ENCODE data around the gene GIPC1. TPM values are rescaled to one million over a fixed set of nuclear protein-coding genes. Genes with fewer than 3 reads are reported as not detected.
A peak's percentile ranks its signal among the peaks of the same experiment; 100 is the strongest.

Gene GIPC1
- total RNA-seq, 2 donors from 2014 or later, result 68.6 to 72.6 TPM

DNA sequence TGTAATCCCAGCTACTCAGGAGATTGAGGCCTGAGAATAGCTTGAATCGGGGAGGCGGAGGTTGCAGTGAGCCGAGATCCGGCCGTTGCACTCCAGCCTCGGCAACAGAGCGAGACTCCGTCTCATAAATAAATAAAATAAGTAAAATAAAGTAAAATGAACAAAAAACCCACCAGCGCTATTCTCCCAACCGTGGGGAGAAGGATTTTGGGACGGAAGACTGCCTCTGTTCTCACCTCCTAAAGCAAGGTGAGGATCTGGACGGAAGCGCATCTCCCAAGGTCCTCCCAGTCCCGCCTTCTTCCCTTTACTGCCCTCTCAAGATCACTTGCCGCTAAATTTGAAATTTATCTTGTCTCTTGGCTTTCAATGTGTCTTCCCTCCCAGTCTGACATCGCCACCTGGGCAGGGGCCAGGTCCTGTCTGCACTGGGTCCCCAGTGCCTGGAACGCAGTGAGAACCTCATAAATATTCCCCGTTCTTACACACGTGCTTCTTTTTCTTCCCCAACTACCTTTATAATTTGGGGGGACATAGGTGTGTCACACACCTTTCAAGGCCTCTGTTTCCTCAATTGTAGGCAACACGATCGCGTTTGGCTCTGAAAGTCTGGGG is 23.4 kb upstream of the GIPC1 start:
- H3K4me3 Mint-ChIP-seq, result peak overlapping the region; percentile 88
- no peaks in the 10 kb centered on the region for H3K9me3 Mint-ChIP-seq
- DNase-seq, result no peak
- peaks cover 32% of the 10 kb centered on the region for H3K4me1 Mint-ChIP-seq
- Histone ChIP-seq H3K4me1 (ENCODE audit: control insufficient read depth, insufficient read depth, low read length) (peaks cover 8% of the 10 kb centered on the region), H3K9ac (ENCODE audit: extremely low read depth, low read length, poor library complexity, severe bottlenecking) (no peak overlapping the region), H3K9me3 (ENCODE audit: control insufficient read depth, low read length) (no peaks in the 10 kb centered on the region), H3K4me3 (ENCODE audit: low read length) (peak overlapping the region; percentile 74), H3K27ac (ENCODE audit: low read depth, low read length) (no peak overlapping the region), H3K27me3 (ENCODE audit: control insufficient read depth, insufficient read depth, low read length, poor library complexity, severe bottlenecking) (no peaks in the 10 kb centered on the region), H3K36me3 (ENCODE audit: control insufficient read depth, insufficient read depth, low read length) (peaks cover 26% of the 10 kb centered on the region)
- H3K27me3 Mint-ChIP-seq (ENCODE audit: insufficient read depth), result no peaks in the 10 kb centered on the region
- peak overlapping the region; percentile 74 for H3K27ac Mint-ChIP-seq
- TF ChIP-seq, protein P1, sequence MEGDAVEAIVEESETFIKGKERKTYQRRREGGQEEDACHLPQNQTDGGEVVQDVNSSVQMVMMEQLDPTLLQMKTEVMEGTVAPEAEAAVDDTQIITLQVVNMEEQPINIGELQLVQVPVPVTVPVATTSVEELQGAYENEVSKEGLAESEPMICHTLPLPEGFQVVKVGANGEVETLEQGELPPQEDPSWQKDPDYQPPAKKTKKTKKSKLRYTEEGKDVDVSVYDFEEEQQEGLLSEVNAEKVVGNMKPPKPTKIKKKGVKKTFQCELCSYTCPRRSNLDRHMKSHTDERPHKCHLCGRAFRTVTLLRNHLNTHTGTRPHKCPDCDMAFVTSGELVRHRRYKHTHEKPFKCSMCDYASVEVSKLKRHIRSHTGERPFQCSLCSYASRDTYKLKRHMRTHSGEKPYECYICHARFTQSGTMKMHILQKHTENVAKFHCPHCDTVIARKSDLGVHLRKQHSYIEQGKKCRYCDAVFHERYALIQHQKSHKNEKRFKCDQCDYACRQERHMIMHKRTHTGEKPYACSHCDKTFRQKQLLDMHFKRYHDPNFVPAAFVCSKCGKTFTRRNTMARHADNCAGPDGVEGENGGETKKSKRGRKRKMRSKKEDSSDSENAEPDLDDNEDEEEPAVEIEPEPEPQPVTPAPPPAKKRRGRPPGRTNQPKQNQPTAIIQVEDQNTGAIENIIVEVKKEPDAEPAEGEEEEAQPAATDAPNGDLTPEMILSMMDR (conservative IDR thresholded peaks at IDR 0.05), result no peak
- WGBS, 2 experiments (ENCODE audit: insufficient coverage in 1 of 2, insufficient read length in 1 of 2), result 95% methylated on average over 15 to 20 of the region's 22 CpGs
- peaks cover 25% of the 10 kb centered on the region for H3K36me3 Mint-ChIP-seq (ENCODE audit: low read depth)

DNA sequence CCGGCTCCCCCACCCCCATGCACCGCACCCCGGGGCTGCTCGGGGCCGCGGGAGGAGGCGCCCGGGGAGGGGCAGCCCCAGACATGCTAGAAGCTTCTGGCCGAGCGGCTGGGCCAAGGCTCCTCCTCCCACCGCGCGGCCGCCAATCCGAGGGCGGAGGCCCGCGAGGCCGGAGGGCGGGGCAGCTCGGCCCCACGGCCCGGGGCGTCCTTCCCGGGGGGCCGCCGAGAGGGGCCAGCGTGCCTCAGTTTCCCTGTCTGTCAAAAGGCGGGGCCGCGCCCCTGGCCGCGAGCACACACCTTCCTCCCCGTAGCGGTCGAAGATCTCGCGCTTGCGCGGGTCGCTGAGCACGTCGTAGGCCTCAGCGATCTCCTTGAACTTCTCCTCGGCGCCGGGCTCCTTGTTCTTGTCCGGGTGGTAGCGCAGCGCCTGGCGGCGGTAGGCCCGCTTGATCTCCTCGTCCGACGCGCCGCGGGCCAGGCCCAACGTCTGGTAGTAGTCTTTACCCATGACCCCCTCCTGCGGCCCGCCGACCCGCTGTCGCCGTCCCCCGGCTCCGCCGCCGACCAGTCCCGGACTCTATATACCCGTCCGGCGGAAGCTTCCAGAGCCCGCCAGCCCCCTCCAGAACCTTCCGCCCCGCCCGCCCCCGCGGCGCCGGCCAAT is 22.0 kb upstream of the GIPC1 start, which contains the start of gene DNAJB1:
Gene DNAJB1, minus strand, starts transcription at position 558 of the 666 bp plus-strand sequence. Its CDS starts 48 bp downstream, at position 510.
- peak within 1 kb of the TSS; percentile 82 for H3K27ac ChIP-seq (ENCODE audit: low read depth, low read length)
- peak within 1 kb of the TSS; percentile 94 for H3K9ac ChIP-seq (ENCODE audit: extremely low read depth, low read length, poor library complexity, severe bottlenecking)
- WGBS, 2 experiments (ENCODE audit: insufficient coverage in 1 of 2, insufficient read length in 1 of 2), result 0 to 2% methylated on average over 20 to 82 of the region's 82 CpGs
- TF ChIP-seq, protein P1 (conservative IDR thresholded peaks at IDR 0.05), result no peak
- DNase-seq, result peak; percentile 83
- H3K4me3 ChIP-seq (ENCODE audit: low read length), result peak within 1 kb of the TSS; percentile 97
- Mint-ChIP-seq H3K9me3 (no peaks in the 10 kb centered on the region), H3K36me3 (ENCODE audit: low read depth) (peaks cover 25% of the 10 kb centered on the region), H3K4me3 (peak within 1 kb of the TSS; percentile 88), H3K4me1 (peaks cover 32% of the 10 kb centered on the region), H3K27ac (peak within 1 kb of the TSS; percentile 98), H3K27me3 (ENCODE audit: insufficient read depth) (no peaks in the 10 kb centered on the region)
- H3K27me3 ChIP-seq (ENCODE audit: control insufficient read depth, insufficient read depth, low read length, poor library complexity, severe bottlenecking), result no peaks in the 10 kb centered on the region
- no peaks in the 10 kb centered on the region for H3K9me3 ChIP-seq (ENCODE audit: control insufficient read depth, low read length)
- H3K36me3 ChIP-seq (ENCODE audit: control insufficient read depth, insufficient read depth, low read length), result peaks cover 38% of the 10 kb centered on the region
- H3K4me1 ChIP-seq (ENCODE audit: control insufficient read depth, insufficient read depth, low read length), result peaks cover 8% of the 10 kb centered on the region

DNA sequence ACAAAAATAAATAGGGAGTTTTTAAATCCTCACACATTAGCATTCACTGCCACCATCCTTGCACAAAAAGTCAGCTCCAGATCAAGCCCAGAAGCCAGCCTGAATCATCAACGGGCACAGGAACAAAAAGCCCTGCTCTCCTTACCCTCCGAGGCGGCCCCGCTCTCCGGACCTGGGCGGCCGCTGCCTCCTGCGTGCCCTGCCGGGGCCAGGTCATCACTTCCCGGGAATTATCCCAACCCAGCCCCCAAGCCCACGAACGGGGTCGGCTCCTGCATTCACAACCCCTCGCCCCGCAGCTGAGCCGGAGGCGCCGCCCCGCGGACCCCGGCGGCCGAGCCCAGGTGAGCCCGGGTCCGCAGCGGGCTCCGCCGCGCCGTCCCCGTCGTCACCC is 21.5 kb upstream of the GIPC1 start:
- peak overlapping the region; percentile 89 for H3K27ac Mint-ChIP-seq
- H3K9me3 Mint-ChIP-seq, result no peaks in the 10 kb centered on the region
- H3K4me1 Mint-ChIP-seq, result peaks cover 29% of the 10 kb centered on the region
- 0% methylated on average over 32 of the region's 32 CpGs; no CpG with 5 or more reads in 1 of the 2 experiments for WGBS, 2 experiments (ENCODE audit: insufficient coverage in 1 of 2, insufficient read length in 1 of 2)
- TF ChIP-seq, protein P1 (conservative IDR thresholded peaks at IDR 0.05), result no peak
- peaks cover 25% of the 10 kb centered on the region for H3K36me3 Mint-ChIP-seq (ENCODE audit: low read depth)
- H3K9ac ChIP-seq (ENCODE audit: extremely low read depth, low read length, poor library complexity, severe bottlenecking), result peak overlapping the region; percentile 94
- DNase-seq, result no peak
- H3K4me3 ChIP-seq (ENCODE audit: low read length), result peak overlapping the region; percentile 97
- no peaks in the 10 kb centered on the region for H3K27me3 ChIP-seq (ENCODE audit: control insufficient read depth, insufficient read depth, low read length, poor library complexity, severe bottlenecking)
- H3K9me3 ChIP-seq (ENCODE audit: control insufficient read depth, low read length), result no peaks in the 10 kb centered on the region
- H3K27ac ChIP-seq (ENCODE audit: low read depth, low read length), result no peak overlapping the region
- H3K27me3 Mint-ChIP-seq (ENCODE audit: insufficient read depth), result no peaks in the 10 kb centered on the region
- peaks cover 39% of the 10 kb centered on the region for H3K36me3 ChIP-seq (ENCODE audit: control insufficient read depth, insufficient read depth, low read length)
- peak overlapping the region; percentile 88 for H3K4me3 Mint-ChIP-seq
- H3K4me1 ChIP-seq (ENCODE audit: control insufficient read depth, insufficient read depth, low read length), result peaks cover 8% of the 10 kb centered on the region
